ENCODE results near the gene UNC13A.

- no peak for TF ChIP-seq CTCF (IDR thresholded peaks at IDR 0.05)
- no peak for TF ChIP-seq POLR2A (IDR thresholded peaks at IDR 0.05)
- TF ChIP-seq EP300 (IDR thresholded peaks at IDR 0.05): no peak
Measured at GRCh38 chr19:17553256-17553655, 134.9 kb downstream of the UNC13A start.

Measured in gastroesophageal sphincter (tissue), 3 donors.